OCI-LY7 (cell line): Measurements from ENCODE around the gene ATP2A2. TPM values are rescaled to one million over a fixed set of nuclear protein-coding genes. Genes with fewer than 3 reads are reported as not detected.
"Not testable (repeated sequence)": the region's sequence is repeated elsewhere in the genome, so short reads cannot be mapped to it uniquely, and the experiment has no call there.

ENCODE experiments used
- BruUV-seq: library from RNA; stranded (reverse); fragments of 400-500 nt; replicated peaks from 2 replicates; lab custom pipeline; 2021; lab: Mats Ljungman, UMichigan
- CTCF ChIA-PET: fragments of 300-600 bp; sonication (Branson Sonifier 250); formaldehyde crosslinking; loops from one replicate; lab custom pipeline; 2022; ENCODE audit warnings: antibody characterized with exemption; ENCODE audit not compliant: unreplicated experiment; lab: Charles Lee
- POLR2A ChIA-PET: fragments of 300-600 bp; sonication (Branson Sonifier 250); formaldehyde crosslinking; loops from one replicate; lab custom pipeline; 2022; ENCODE audit warnings: antibody characterized with exemption; lab: Charles Lee
- DNase-seq: peaks from one replicate; pipeline ENCODE4 v3.0.0-alpha.2; 2015; ENCODE audit warnings: low spot score
- H2AFZ ChIP-seq: fragments of 200-600 bp; sonication (generic), shearing (Covaris generic); 2 replicates; pipeline ENCODE4 v1.6.1; 2014; ENCODE audit warnings: mild to moderate bottlenecking, antibody characterized with exemption, low read length, moderate library complexity
- H3K27ac ChIP-seq: fragments of 200-600 bp; sonication (generic); 2 replicates; pipeline ENCODE4 v1.5.1; 2014; ENCODE audit warnings: mixed run types, low read depth, mild to moderate bottlenecking, moderate library complexity, low read length, inconsistent platforms; ENCODE audit not compliant: poor library complexity, severe bottlenecking
- H3K36me3 ChIP-seq: fragments of 200-600 bp; sonication (generic); 2 replicates; pipeline ENCODE4 v1.6.1; 2014; ENCODE audit warnings: mild to moderate bottlenecking, antibody characterized with exemption, low read length, moderate library complexity, mixed read lengths; ENCODE audit not compliant: insufficient read depth
- H3K4me1 ChIP-seq: fragments of 200-600 bp; sonication (generic); 2 replicates; pipeline ENCODE4 v1.5.1; 2014; ENCODE audit warnings: mild to moderate bottlenecking, low read length; ENCODE audit not compliant: insufficient read depth, poor library complexity, severe bottlenecking
- H3K4me2 ChIP-seq: fragments of 200-600 bp; sonication (generic); 2 replicates; pipeline ENCODE4 v1.6.1; 2014; ENCODE audit warnings: mild to moderate bottlenecking, low read length
- H3K4me3 ChIP-seq: fragments of 200-600 bp; sonication (generic); 2 replicates; pipeline ENCODE4 v1.5.1; 2014; ENCODE audit warnings: mild to moderate bottlenecking, low read depth, low read length; ENCODE audit not compliant: poor library complexity, severe bottlenecking
- H3K79me2 ChIP-seq: fragments of 200-600 bp; sonication (generic); 2 replicates; pipeline ENCODE4 v1.6.1; 2016; ENCODE audit warnings: low read depth, mild to moderate bottlenecking, low read length, moderate library complexity, mixed read lengths; ENCODE audit not compliant: insufficient read depth
- H3K9me2 ChIP-seq: fragments of 200-600 bp; sonication (generic); 2 replicates; pipeline ENCODE4 v1.6.1; 2016; ENCODE audit warnings: mild to moderate bottlenecking, low read length, mixed read lengths; ENCODE audit not compliant: insufficient read depth
- H3K9me3 ChIP-seq: fragments of 200-600 bp; sonication (generic); 2 replicates; pipeline ENCODE4 v1.6.1; 2014; ENCODE audit warnings: mild to moderate bottlenecking, mixed run types, low read length, mixed read lengths
- H4K20me1 ChIP-seq: fragments of 200-600 bp; sonication (generic); 2 replicates; pipeline ENCODE4 v1.6.1; 2014; ENCODE audit warnings: mild to moderate bottlenecking, antibody characterized with exemption, low read length, moderate library complexity, mixed read lengths; ENCODE audit not compliant: insufficient read depth
- CTCF ChIP-seq: fragments of 200-600 bp; sonication (generic); conservative IDR thresholded peaks from 2 replicates; pipeline ENCODE4 v1.5.1; 2014; ENCODE audit warnings: mild to moderate bottlenecking, antibody characterized with exemption, low read length, moderate library complexity, mixed read lengths
- EZH2phosphoT487 ChIP-seq: fragments of 200-600 bp; sonication (generic); IDR thresholded peaks from 2 replicates; pipeline ENCODE4 v1.6.1; 2018; ENCODE audit warnings: low read depth, borderline replicate concordance, mild to moderate bottlenecking, mixed run types, antibody characterized with exemption, low read length, moderate library complexity, mixed read lengths
- intact Hi-C: fragments of 100-400 bp; cut with micrococcal nuclease; formaldehyde crosslinking; loops from one replicate; pipeline ENCODE4 v1.10.0; 2022; ENCODE audit not compliant: unreplicated experiment
- total RNA-seq, 2 experiments: library from RNA; depleted of rRNA in 1 of 2; stranded (reverse); fragments of >200 nt in 1 of 2; shearing (Covaris generic) in 1 of 2; gene quantifications; 2 replicates each; pipeline ENCODE4 v1.2.3, GENCODE V29; 2014 to 2022

The ATP2A2 gene
- total RNA-seq, 2 experiments from 2014 or later = 93.5 to 178 TPM

- CTCF ChIA-PET = no interaction called here
- peak; percentile 74 for DNase-seq
Observed at GRCh38 chr12:110355073-110355472, 74.0 kb downstream of the ATP2A2 start.

GRCh38 chr12:110358384-110359097 is 77.5 kb downstream of the ATP2A2 start:
- H3K79me2 ChIP-seq, H3K9me3 ChIP-seq, H3K4me1 ChIP-seq, BruUV-seq, CTCF ChIA-PET, H4K20me1 ChIP-seq, DNase-seq, H3K9me2 ChIP-seq, H3K4me2 ChIP-seq, H2AFZ ChIP-seq, H3K27ac ChIP-seq, H3K36me3 ChIP-seq, H3K4me3 ChIP-seq: not testable (repeated sequence)
- TF ChIP-seq CTCF = peak; percentile 45
- POLR2A ChIA-PET = interaction anchor here (0.6 to 1.2 kb wide), 5 partner anchors 38 to 741 kb away, joined by 3 to 6 read pairs (median 3); no protein-coding TSS in a partner anchor
- intact Hi-C loops = loop anchor here (5.0 kb wide), 1 partner anchor 244 kb away; no protein-coding TSS in a partner anchor

More at GRCh38 chr12:110355073-110355472, 74.0 kb downstream of the ATP2A2 start:
- H3K36me3 ChIP-seq = peaks cover 14% of the 10 kb centered on the region; the same call in 1 of the 2 replicates
- no peaks in the 10 kb centered on the region for H4K20me1 ChIP-seq
- no peaks in the 10 kb centered on the region for H3K9me3 ChIP-seq
- no peak overlapping the region for H3K27ac ChIP-seq
- intact Hi-C loops = loop anchor here (1.0 to 5.0 kb wide), 2 partner anchors 76 to 247 kb away; no protein-coding TSS in a partner anchor
- no peak overlapping the region for H3K4me3 ChIP-seq
- no peak overlapping the region for H3K4me2 ChIP-seq
- H3K9me2 ChIP-seq = no peaks in the 10 kb centered on the region
- no peak overlapping the region for H2AFZ ChIP-seq
- POLR2A ChIA-PET = interaction anchor here (0.7 kb wide), 1 partner anchor 162 kb away, joined by 9 read pairs; no protein-coding TSS in a partner anchor
- H3K4me1 ChIP-seq = no peaks in the 10 kb centered on the region
- BruUV-seq = no TSS peak
- TF ChIP-seq CTCF (peak; percentile 89), EZH2phosphoT487 (no peak)
- H3K79me2 ChIP-seq = no peaks in the 10 kb centered on the region

- Histone ChIP-seq H3K4me1 (no peaks in the 10 kb centered on the region), H3K4me3 (no peak overlapping the region), H3K9me3 (no peaks in the 10 kb centered on the region), H3K79me2 (no peaks in the 10 kb centered on the region), H3K27ac (no peak overlapping the region), H3K36me3 (no peaks in the 10 kb centered on the region), H3K4me2 (no peak overlapping the region), H3K9me2 (no peaks in the 10 kb centered on the region), H2AFZ (no peak overlapping the region), H4K20me1 (no peaks in the 10 kb centered on the region)
- CTCF ChIA-PET = no interaction called here
- intact Hi-C loops = no loop called here
- POLR2A ChIA-PET = interaction anchor here (1.0 to 1.3 kb wide), 3 partner anchors 12 to 224 kb away, joined by 3 to 8 read pairs (median 3); no protein-coding TSS in a partner anchor
- TF ChIP-seq CTCF = no peak
- TF ChIP-seq EZH2phosphoT487 = no peak
- no peak for DNase-seq
- BruUV-seq = no TSS peak
Observed at GRCh38 chr12:110361216-110361615, 80.2 kb downstream of the ATP2A2 start.
